GM12801 (cell line): ENCODE results near the gene CHD3.

ENCODE experiments used
- CTCF ChIP-seq: IDR thresholded peaks from one replicate; pipeline ENCODE4 v1.5.1; 2011; ENCODE audit warnings: control low read depth; ENCODE audit not compliant: insufficient read length; ENCODE audit errors: extremely low read depth

CHD3 gene

GRCh38 chr17:7855660-7856010, 33.0 kb upstream of the CHD3 start:
- TF ChIP-seq CTCF: no peak

- TF ChIP-seq CTCF: no peak
Observed at GRCh38 chr17:7856011-7856810, 32.4 kb upstream of the CHD3 start.

- TF ChIP-seq CTCF: no peak
Observed at GRCh38 chr17:7856811-7857712, 31.5 kb upstream of the CHD3 start, which contains the start of gene NAA38. TSS of gene NAA38 (minus strand) at chr17:7857559. CDS start at chr17:7857463, 96 bp downstream.

- TF ChIP-seq CTCF: no peak
Observed at GRCh38 chr17:7857713-7858521, 30.7 kb upstream of the CHD3 start, which contains the start of gene CYB5D1. TSS of gene CYB5D1 (plus strand) at chr17:7858003. CDS start at chr17:7858135, 132 bp downstream.

GRCh38 chr17:7858522-7858810, 30.1 kb upstream of the CHD3 start:
- no peak for TF ChIP-seq CTCF

GRCh38 chr17:7859028-7859427, 29.6 kb upstream of the CHD3 start:
- TF ChIP-seq CTCF: no peak
